ENCODE measurements around the gene CCDC106.

DNA sequence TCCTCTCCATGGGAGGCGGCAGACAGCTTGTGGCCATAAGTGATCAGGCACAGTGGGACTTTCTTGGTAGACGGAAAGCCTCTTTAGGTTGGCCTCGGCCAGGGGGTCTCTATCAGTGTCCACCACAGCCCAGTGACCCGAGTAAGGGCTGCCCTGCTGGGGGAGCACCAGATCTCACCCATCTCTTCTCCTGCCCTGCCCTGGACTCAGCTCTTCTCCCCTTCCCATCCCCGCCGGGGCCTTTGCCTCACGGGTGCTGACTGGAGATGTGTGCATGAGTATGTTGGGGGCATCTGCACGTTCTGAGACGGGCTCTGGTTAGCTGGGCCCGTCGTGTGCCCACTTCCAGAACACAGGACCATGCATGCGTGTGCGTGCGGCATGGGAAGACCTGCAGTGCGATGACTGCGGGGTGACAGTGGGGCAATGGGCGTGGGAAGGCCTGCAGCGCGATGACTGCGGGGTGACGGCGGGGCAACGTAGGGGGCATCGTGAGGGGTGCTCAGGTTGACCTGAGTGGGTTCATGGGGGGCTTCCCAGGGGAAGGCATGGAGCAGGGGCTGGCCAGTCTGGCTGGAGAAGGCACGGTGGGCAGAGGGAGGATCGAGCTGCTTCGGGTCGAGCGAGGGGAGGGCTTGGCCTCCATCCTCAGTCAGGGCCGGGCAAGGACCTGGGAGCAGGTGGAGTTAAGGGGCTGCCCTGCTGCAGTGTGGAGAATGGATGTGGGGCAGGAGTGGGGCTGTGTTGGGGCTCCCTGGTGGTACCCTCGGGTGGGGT, 42.9 kb downstream of the CCDC106 start:
- TF ChIP-seq ZNF776 (tag by site-specific recombination; IDR thresholded peaks at IDR 0.05; ENCODE audit: borderline replicate concordance) (no peak), ZNF544 (tag by site-specific recombination; IDR thresholded peaks at IDR 0.05) (no peak)
- TF ChIP-seq, protein P1, sequence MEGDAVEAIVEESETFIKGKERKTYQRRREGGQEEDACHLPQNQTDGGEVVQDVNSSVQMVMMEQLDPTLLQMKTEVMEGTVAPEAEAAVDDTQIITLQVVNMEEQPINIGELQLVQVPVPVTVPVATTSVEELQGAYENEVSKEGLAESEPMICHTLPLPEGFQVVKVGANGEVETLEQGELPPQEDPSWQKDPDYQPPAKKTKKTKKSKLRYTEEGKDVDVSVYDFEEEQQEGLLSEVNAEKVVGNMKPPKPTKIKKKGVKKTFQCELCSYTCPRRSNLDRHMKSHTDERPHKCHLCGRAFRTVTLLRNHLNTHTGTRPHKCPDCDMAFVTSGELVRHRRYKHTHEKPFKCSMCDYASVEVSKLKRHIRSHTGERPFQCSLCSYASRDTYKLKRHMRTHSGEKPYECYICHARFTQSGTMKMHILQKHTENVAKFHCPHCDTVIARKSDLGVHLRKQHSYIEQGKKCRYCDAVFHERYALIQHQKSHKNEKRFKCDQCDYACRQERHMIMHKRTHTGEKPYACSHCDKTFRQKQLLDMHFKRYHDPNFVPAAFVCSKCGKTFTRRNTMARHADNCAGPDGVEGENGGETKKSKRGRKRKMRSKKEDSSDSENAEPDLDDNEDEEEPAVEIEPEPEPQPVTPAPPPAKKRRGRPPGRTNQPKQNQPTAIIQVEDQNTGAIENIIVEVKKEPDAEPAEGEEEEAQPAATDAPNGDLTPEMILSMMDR (tag by site-specific recombination; IDR thresholded peaks at IDR 0.05), result no peak
